Pancreas (tissue), 10 donors: ENCODE measurements around the gene TLE4. TPM values are rescaled to one million over a fixed set of nuclear protein-coding genes. Genes with fewer than 3 reads are reported as not detected.

Source experiments
- ATAC-seq, 4 donors: fragments of 200-7000 bp; cut with Tn5 transposase; one replicate each; pipeline versions ENCODE4 v1.8.0 to v1.9.1; 2020; ENCODE audit warnings: mild to moderate bottlenecking in 4 of 4, moderate library complexity in 4 of 4
- DNase-seq, 6 donors: peaks; one replicate each; pipeline ENCODE4 v3.0.0-alpha.2; 2020
- FAIRE-seq: peaks from 2 replicates; lab custom pipeline; 2012; peaks lifted over from hg19 to GRCh38; lab: Jason Lieb, UNC
- H3K27ac ChIP-seq, 4 donors: fragments of 200-600 bp; sonication (generic); 1 replicate in 3 of 4; 2 replicates in 1 of 4; pipeline versions ENCODE4 v1.5.0 to v1.8.0; 2020
- H3K27me3 ChIP-seq, 4 donors: fragments of 200-600 bp; one replicate each; pipeline ENCODE4 v1.8.0; 2021
- H3K36me3 ChIP-seq, 3 donors: fragments of 200-600 bp; sonication (generic) in 1 of 3; one replicate each; pipeline versions ENCODE4 v1.5.0 to v1.8.0; 2020 to 2021
- H3K4me1 ChIP-seq, 3 donors: fragments of 200-600 bp; one replicate each; pipeline ENCODE4 v1.8.0; 2021
- H3K4me3 ChIP-seq, 4 donors: fragments of 200-600 bp; sonication (generic) in 2 of 4; one replicate each; pipeline versions ENCODE4 v1.5.0 to v1.8.0; 2020 to 2021
- H3K9me3 ChIP-seq, 4 donors: fragments of 200-600 bp; one replicate each; pipeline ENCODE4 v1.8.0; 2021
- WGBS, 2 donors: extraction: QIAGEN DNeasy Blood & Tissue Kit; methylation state at CpG; one replicate each; pipeline ENCODE4 v1.1.7; 2013; 5-methylcytosine and 5-hydroxymethylcytosine counted together
- intact Hi-C, 3 donors: fragments of 100-400 bp; cut with DNase I; formaldehyde crosslinking; loops; one replicate each; pipeline versions ENCODE4 v1.11.1 to v1.14.2; 2022
- polyA plus RNA-seq, 2 donors: library from polyadenylated mRNA; stranded (reverse); fragments of 200-250 nt; gene quantifications; one replicate each; pipeline ENCODE4 v1.2.3, GENCODE V29; 2013
- total RNA-seq, 6 donors: library from RNA; stranded (reverse); fragmentation: NEBNext Ultra II Directional in 4 of 6; extraction: Animal tissue kit (Norgen Biotek cat#: 25700) in 4 of 6; gene quantifications; one replicate each; pipeline versions ENCODE4 v1.2.1 to v1.2.4, GENCODE V29; 2021 to 2023
- TF ChIP-seq, protein P1 (sequence below), 4 donors: fragments of 200-600 bp; sonication (generic) in 3 of 4; IDR thresholded peaks; one replicate each; pipeline versions ENCODE4 v1.5.0 to v1.8.0; 2021; ENCODE audit warnings: antibody characterized with exemption in 4 of 4
- donor health status: healthy with polysubstance abuse.
- donor health status: DM: no; HTN: no; CAD: no; lungs with moderate emphysema.
- donor health status: DM: no; HTN: no; CAD: no.
- donor health status: control.
- donor health status: control.
- donor health status: Bipolar disorder and iron deficiency.
- donor health status: DM: yes; HTN: yes; CAD: no.
- donor health status: DM: no; HTN: no; CAD: no.
- donor health status: DM: no; HTN: no; CAD: no.
- donor health status: DM: yes; HTN: yes; CAD: no.

Gene TLE4
- total and polyA plus RNA-seq, 8 donors: 2.8 to 19.0 (median 9.7) TPM

DNA sequence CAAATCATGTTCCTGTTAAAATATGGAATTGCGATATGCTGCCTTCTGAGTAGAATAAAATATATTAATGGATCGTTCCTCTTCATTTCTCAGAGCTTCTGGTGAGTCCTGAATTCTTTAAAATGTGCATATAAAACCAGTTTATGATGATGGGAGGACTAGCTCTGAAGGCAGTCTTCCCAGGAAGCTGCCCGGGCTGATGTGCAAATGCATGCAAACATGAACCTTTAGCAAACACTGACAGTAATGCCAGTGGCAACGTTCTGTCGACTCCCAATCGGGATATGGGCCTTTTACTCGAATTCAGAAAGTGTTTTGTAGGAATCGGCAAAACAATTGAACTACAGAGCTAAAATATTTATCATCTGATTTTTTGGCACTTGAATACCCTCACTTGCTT is 93.6 kb downstream of the TLE4 start:
- intact Hi-C loops: no loop called here
- no peaks in the 10 kb centered on the region for H3K9me3 ChIP-seq
- H3K27me3 ChIP-seq: no peaks in the 10 kb centered on the region
- H3K4me3 ChIP-seq: no peak overlapping the region
- DNase-seq (no peak), FAIRE-seq (no peak), ATAC-seq (no peak)
- TF ChIP-seq, protein P1, sequence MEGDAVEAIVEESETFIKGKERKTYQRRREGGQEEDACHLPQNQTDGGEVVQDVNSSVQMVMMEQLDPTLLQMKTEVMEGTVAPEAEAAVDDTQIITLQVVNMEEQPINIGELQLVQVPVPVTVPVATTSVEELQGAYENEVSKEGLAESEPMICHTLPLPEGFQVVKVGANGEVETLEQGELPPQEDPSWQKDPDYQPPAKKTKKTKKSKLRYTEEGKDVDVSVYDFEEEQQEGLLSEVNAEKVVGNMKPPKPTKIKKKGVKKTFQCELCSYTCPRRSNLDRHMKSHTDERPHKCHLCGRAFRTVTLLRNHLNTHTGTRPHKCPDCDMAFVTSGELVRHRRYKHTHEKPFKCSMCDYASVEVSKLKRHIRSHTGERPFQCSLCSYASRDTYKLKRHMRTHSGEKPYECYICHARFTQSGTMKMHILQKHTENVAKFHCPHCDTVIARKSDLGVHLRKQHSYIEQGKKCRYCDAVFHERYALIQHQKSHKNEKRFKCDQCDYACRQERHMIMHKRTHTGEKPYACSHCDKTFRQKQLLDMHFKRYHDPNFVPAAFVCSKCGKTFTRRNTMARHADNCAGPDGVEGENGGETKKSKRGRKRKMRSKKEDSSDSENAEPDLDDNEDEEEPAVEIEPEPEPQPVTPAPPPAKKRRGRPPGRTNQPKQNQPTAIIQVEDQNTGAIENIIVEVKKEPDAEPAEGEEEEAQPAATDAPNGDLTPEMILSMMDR (IDR thresholded peaks at IDR 0.05): no peak
- peaks cover 0 to 8% (median 0%) of the 10 kb centered on the region in 3 donors for H3K4me1 ChIP-seq
- H3K36me3 ChIP-seq: no peaks in the 10 kb centered on the region
- no peak overlapping the region for H3K27ac ChIP-seq
- 63 to 70% methylated on average over 8 of the region's 8 CpGs for WGBS, 2 donors

DNA sequence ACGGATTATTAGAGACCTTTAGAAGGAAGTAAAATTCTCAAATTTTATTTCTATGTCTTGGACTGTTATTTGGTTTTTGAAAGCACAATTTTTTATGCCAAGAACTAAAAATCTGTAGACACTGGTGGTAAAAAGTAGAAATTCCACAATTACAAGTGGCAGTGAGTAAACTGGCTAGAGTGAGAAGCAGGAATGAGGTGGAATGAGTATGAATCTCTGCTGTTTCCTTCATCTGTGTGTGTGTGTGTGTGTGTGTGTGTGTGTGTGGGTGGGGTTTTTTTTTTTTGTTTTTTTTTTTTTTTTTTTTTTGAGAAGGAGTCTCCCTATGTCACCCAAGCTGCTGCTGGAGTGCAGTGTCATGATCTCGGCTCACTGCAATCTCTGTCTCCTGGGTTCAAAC is 94.2 kb downstream of the TLE4 start:
- intact Hi-C loops: no loop called here
- no peak for FAIRE-seq

GRCh38 chr9:79667120-79667519 is 95.4 kb downstream of the TLE4 start:
- H3K9me3 ChIP-seq: no peaks in the 10 kb centered on the region
- TF ChIP-seq, protein P1 (IDR thresholded peaks at IDR 0.05): no peak

More for the DNA sequence above, 94.2 kb downstream of the TLE4 start:
- no peaks in the 10 kb centered on the region for H3K36me3 ChIP-seq
- H3K27me3 ChIP-seq: no peaks in the 10 kb centered on the region
- DNase-seq (no peak), ATAC-seq (no peak)
- H3K4me1 ChIP-seq: peaks cover 0 to 8% (median 0%) of the 10 kb centered on the region in 3 donors
- no peaks in the 10 kb centered on the region for H3K9me3 ChIP-seq
- TF ChIP-seq, protein P1 (IDR thresholded peaks at IDR 0.05): no peak
- 94 to 96% methylated on average over 2 of the region's 2 CpGs for WGBS, 2 donors
- no peak overlapping the region for H3K4me3 ChIP-seq
- no peak overlapping the region for H3K27ac ChIP-seq

DNA sequence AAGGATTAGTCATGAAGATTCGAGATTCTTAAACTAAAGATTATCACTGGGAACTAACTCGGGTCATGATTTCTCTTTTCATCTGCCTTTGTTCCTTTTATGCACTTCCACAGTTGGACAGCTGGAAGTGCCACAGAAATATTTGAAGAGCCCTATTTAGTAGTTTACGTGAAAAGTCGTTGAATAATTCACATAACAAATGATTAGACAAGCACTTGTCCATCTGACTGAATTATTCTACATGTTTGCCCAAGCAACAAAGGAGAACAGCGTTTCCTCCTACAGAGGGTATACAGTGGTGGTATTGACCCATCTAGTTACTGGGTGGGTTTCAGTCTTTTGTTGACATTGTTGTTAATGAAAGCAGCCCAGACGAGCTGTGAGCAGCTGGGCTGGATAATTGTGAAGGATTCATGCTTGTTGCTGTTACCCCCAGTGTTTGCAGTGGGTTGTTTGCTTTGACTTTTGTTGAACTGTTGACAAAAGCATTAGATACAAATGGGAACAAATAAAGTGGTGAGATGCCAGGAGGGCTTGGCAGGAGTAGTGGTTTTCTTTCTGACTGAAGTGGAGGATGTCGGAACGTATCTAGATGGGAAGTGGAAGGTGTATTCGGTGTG is 96.2 kb downstream of the TLE4 start:
- WGBS, 2 donors: 32 to 38% methylated on average over 9 of the region's 9 CpGs
- H3K4me3 ChIP-seq: no peak overlapping the region
- H3K4me1 ChIP-seq: peaks cover 0 to 8% (median 0%) of the 10 kb centered on the region in 3 donors
- intact Hi-C loops: no loop called here
- FAIRE-seq (no peak), ATAC-seq (peak; percentile 73 to 85 (median 80)), DNase-seq (peak in 1 of 6 donors; percentile 14)
- H3K27ac ChIP-seq: no peak overlapping the region
- TF ChIP-seq, protein P1 (IDR thresholded peaks at IDR 0.05): no peak
- no peaks in the 10 kb centered on the region for H3K27me3 ChIP-seq
- H3K36me3 ChIP-seq: no peaks in the 10 kb centered on the region
- H3K9me3 ChIP-seq: no peaks in the 10 kb centered on the region

More at GRCh38 chr9:79667120-79667519, 95.4 kb downstream of the TLE4 start:
- Histone ChIP-seq H3K4me3 (no peak overlapping the region), H3K27ac (no peak overlapping the region), H3K4me1 (peaks cover 0 to 8% (median 0%) of the 10 kb centered on the region in 3 donors), H3K36me3 (no peaks in the 10 kb centered on the region), H3K27me3 (no peaks in the 10 kb centered on the region)
- FAIRE-seq (no peak), DNase-seq (no peak), ATAC-seq (no peak)
- 86 to 94% methylated on average over 3 of the region's 3 CpGs for WGBS, 2 donors
- intact Hi-C loops: no loop called here

DNA sequence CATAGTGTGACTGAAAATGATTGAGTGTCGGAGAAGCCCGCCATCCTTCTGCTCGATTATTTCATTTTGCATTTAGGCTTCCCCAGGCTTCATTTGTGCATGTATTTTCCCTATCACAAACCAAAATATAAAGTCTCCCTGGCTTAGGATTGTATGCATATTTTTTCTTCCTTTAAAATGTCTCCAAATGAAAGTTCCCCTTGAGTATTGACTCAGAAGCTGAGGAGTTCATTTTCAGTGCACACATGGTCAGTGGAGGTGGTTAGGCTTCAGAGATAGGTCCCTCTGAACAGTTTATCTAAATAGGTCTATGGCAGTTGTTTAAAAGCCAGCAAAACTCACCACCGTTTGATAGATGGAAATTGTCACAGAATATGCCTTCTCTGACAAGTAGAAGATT is 97.2 kb downstream of the TLE4 start:
- ATAC-seq: no peak
- 86% methylated on average over 4 of the region's 4 CpGs for WGBS, 2 donors
- no peak for FAIRE-seq
- Histone ChIP-seq H3K27ac (no peak overlapping the region), H3K27me3 (no peaks in the 10 kb centered on the region), H3K4me1 (peaks cover 0 to 8% (median 0%) of the 10 kb centered on the region in 3 donors), H3K4me3 (no peak overlapping the region), H3K36me3 (no peaks in the 10 kb centered on the region), H3K9me3 (no peaks in the 10 kb centered on the region)
- intact Hi-C loops: no loop called here
- no peak for DNase-seq
- TF ChIP-seq, protein P1 (IDR thresholded peaks at IDR 0.05): no peak
